Lung (tissue), 4 donors: ENCODE measurements around the gene CFHR1. TPM values are rescaled to one million over a fixed set of nuclear protein-coding genes. Genes with fewer than 3 reads are reported as not detected.

ENCODE experiments used
- polyA plus RNA-seq, 2 donors: library from polyadenylated mRNA; stranded (reverse); fragments of 200-250 nt; gene quantifications; one replicate each; pipeline ENCODE4 v1.2.1, GENCODE V29; 2013
- total RNA-seq, 2 donors: library from RNA; depleted of rRNA in 1 of 2; stranded (reverse); fragments of >200 nt in 1 of 2; gene quantifications; one replicate each; pipeline ENCODE4 v1.2.1, GENCODE V29; 2014 to 2021
- donor health status: Bipolar disorder and iron deficiency.
- donor health status: healthy.
- donor health status: DM: yes; HTN: yes; CAD: no.

The CFHR1 gene
- total and polyA plus RNA-seq, 4 donors: 0.21 to 0.82 (median 0.39) TPM; not detected in 1

Other genes starting within 250 kb of the CFHR1 start
- gene KCNT2, start 211.3 kb upstream of the CFHR1 start, total RNA-seq: 10 to 100 TPM in 1 of 2 donors, 1 to 10 TPM in 1; 3.0 to 18.7 TPM
- gene KCNT2, start 211.3 kb upstream of the CFHR1 start, polyA plus RNA-seq: 1 to 10 TPM in 1 of 2 donors, under 1 TPM in 1; 0.84 to 1.0 TPM
- gene CFH, start 167.7 kb upstream of the CFHR1 start, total RNA-seq: 100 to 1,000 TPM in 1 of 2 donors, 10 to 100 TPM in 1; 80.7 to 185 TPM
- 10 to 100 TPM; 26.8 to 44.7 TPM for gene CFH, start 167.7 kb upstream of the CFHR1 start, polyA plus RNA-seq
- 1 to 10 TPM in 1 of 2 donors, under 1 TPM in 1; 0.28 to 1.5 TPM for gene CFHR3, start 44.9 kb upstream of the CFHR1 start, total RNA-seq
- gene CFHR3, start 44.9 kb upstream of the CFHR1 start, polyA plus RNA-seq: under 1 TPM; 0.03 to 0.24 TPM
- not detected for gene CFHR4, start 68.3 kb downstream of the CFHR1 start, total RNA-seq
- gene CFHR4, start 68.3 kb downstream of the CFHR1 start, polyA plus RNA-seq: not detected
- under 1 TPM in 1 of 2 donors, not detected in 1; 0.28 TPM for gene CFHR2, start 124.0 kb downstream of the CFHR1 start, total RNA-seq
- not detected for gene CFHR2, start 124.0 kb downstream of the CFHR1 start, polyA plus RNA-seq
- not detected for gene CFHR5, start 157.8 kb downstream of the CFHR1 start, total RNA-seq
- not detected for gene CFHR5, start 157.8 kb downstream of the CFHR1 start, polyA plus RNA-seq
- gene F13B, start 247.5 kb downstream of the CFHR1 start, total RNA-seq: not detected
- gene F13B, start 247.5 kb downstream of the CFHR1 start, polyA plus RNA-seq: not detected